ENCODE data around the gene TGFA. TPM values are rescaled to one million over a fixed set of nuclear protein-coding genes. Genes with fewer than 3 reads are reported as not detected.

The TGFA gene
- total and polyA plus RNA-seq, 4 donors = 1.1 to 2.9 (median 1.7) TPM

DNA sequence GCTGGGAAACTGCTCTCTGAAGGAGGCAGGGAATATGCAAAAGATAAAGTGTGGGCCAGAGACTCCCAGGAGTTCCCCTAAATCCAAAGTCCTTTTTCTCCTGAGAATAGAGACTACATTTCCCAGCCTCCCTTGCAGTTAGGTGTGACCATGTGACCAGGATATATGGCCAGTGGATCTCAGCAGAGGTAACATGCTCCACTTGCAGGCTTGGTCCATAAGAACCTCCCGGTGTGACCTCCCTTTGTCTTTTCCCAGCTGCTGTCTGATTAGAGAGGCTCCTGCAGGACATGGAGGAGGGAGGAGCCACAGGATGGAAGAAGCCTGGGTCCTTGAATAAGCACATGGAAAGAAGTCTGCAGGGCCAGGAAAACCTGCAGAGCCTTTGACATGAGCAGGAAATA is 76.2 kb downstream of the TGFA start:
- Histone ChIP-seq H3K27me3 (ENCODE audit: control insufficient read depth in 4 of 4, insufficient read depth in 4 of 4, low read length in 3 of 4) (no peaks in the 10 kb centered on the region), H3K9me3 (ENCODE audit: control insufficient read depth in 4 of 4, low read length in 3 of 4) (peaks cover 0 to 2% (median 0%) of the 10 kb centered on the region in 4 donors), H3K4me3 (ENCODE audit: low read depth in 1 of 3, low read length in 3 of 3) (no peak overlapping the region), H3K27ac (ENCODE audit: low read depth in 1 of 2, low read length in 2 of 2) (no peak overlapping the region), H3K36me3 (ENCODE audit: control insufficient read depth in 4 of 4, insufficient read depth in 3 of 4, low read depth in 1 of 4, low read length in 3 of 4) (no peaks in the 10 kb centered on the region), H3K4me1 (ENCODE audit: control insufficient read depth in 4 of 4, insufficient read depth in 4 of 4, low read length in 3 of 4) (no peaks in the 10 kb centered on the region), H3K9ac (ENCODE audit: low read depth in 1 of 2, low read length in 2 of 2) (no peak overlapping the region)
- DNase-seq (ENCODE audit: low spot score) = no peak
- 29% methylated on average over 1 of the region's 1 CpG for WGBS
- TF ChIP-seq HNF4A (conservative IDR thresholded peaks at IDR 0.05) (no peak), RXRA (IDR thresholded peaks at IDR 0.05) (no peak), JUND (IDR thresholded peaks at IDR 0.05) (no peak), SP1 (IDR thresholded peaks at IDR 0.05) (no peak), GABPA (IDR thresholded peaks at IDR 0.05 in 1 of 2, conservative IDR thresholded peaks at IDR 0.05 in 1 of 2) (no peak), RAD21 (IDR thresholded peaks at IDR 0.05) (no peak), FOXA2 (IDR thresholded peaks at IDR 0.05) (no peak), EGR1 (IDR thresholded peaks at IDR 0.05; ENCODE audit: low read depth in 2 of 2) (no peak), HNF4G (IDR thresholded peaks at IDR 0.05) (no peak)
- TF ChIP-seq, protein P1, sequence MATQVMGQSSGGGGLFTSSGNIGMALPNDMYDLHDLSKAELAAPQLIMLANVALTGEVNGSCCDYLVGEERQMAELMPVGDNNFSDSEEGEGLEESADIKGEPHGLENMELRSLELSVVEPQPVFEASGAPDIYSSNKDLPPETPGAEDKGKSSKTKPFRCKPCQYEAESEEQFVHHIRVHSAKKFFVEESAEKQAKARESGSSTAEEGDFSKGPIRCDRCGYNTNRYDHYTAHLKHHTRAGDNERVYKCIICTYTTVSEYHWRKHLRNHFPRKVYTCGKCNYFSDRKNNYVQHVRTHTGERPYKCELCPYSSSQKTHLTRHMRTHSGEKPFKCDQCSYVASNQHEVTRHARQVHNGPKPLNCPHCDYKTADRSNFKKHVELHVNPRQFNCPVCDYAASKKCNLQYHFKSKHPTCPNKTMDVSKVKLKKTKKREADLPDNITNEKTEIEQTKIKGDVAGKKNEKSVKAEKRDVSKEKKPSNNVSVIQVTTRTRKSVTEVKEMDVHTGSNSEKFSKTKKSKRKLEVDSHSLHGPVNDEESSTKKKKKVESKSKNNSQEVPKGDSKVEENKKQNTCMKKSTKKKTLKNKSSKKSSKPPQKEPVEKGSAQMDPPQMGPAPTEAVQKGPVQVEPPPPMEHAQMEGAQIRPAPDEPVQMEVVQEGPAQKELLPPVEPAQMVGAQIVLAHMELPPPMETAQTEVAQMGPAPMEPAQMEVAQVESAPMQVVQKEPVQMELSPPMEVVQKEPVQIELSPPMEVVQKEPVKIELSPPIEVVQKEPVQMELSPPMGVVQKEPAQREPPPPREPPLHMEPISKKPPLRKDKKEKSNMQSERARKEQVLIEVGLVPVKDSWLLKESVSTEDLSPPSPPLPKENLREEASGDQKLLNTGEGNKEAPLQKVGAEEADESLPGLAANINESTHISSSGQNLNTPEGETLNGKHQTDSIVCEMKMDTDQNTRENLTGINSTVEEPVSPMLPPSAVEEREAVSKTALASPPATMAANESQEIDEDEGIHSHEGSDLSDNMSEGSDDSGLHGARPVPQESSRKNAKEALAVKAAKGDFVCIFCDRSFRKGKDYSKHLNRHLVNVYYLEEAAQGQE (IDR thresholded peaks at IDR 0.05) = no peak
- TF ChIP-seq, protein P2, sequence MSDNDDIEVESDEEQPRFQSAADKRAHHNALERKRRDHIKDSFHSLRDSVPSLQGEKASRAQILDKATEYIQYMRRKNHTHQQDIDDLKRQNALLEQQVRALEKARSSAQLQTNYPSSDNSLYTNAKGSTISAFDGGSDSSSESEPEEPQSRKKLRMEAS (IDR thresholded peaks at IDR 0.05) = no peak
- TF ChIP-seq, protein P3, sequence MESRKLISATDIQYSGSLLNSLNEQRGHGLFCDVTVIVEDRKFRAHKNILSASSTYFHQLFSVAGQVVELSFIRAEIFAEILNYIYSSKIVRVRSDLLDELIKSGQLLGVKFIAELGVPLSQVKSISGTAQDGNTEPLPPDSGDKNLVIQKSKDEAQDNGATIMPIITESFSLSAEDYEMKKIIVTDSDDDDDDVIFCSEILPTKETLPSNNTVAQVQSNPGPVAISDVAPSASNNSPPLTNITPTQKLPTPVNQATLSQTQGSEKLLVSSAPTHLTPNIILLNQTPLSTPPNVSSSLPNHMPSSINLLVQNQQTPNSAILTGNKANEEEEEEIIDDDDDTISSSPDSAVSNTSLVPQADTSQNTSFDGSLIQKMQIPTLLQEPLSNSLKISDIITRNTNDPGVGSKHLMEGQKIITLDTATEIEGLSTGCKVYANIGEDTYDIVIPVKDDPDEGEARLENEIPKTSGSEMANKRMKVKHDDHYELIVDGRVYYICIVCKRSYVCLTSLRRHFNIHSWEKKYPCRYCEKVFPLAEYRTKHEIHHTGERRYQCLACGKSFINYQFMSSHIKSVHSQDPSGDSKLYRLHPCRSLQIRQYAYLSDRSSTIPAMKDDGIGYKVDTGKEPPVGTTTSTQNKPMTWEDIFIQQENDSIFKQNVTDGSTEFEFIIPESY (IDR thresholded peaks at IDR 0.05) = no peak

DNA sequence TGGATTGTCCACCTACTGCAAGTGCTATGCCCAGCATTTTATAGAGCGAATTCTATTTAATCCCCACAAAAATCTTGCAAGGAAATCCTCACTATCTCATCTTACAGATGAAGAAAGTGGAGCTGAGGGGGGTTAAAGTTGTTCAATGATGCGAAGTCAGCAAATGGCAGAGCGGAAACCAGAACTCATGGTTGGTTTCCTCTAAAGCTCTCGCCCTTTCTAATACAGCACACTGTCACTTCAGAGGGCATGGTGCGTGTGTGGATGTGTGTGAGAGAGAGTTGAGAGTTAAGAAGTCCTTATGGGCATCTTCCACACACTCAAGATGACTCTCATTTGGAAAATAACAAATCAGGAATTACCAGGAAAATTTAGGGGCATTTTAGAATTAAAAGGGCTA is 78.4 kb downstream of the TGFA start:
- Histone ChIP-seq H3K4me1 (ENCODE audit: control insufficient read depth in 4 of 4, insufficient read depth in 4 of 4, low read length in 3 of 4) (no peaks in the 10 kb centered on the region), H3K9me3 (ENCODE audit: control insufficient read depth in 4 of 4, low read length in 3 of 4) (no peaks in the 10 kb centered on the region), H3K36me3 (ENCODE audit: control insufficient read depth in 4 of 4, insufficient read depth in 3 of 4, low read depth in 1 of 4, low read length in 3 of 4) (no peaks in the 10 kb centered on the region), H3K4me3 (ENCODE audit: low read depth in 1 of 3, low read length in 3 of 3) (no peak overlapping the region), H3K27ac (ENCODE audit: low read depth in 1 of 2, low read length in 2 of 2) (no peak overlapping the region), H3K27me3 (ENCODE audit: control insufficient read depth in 4 of 4, insufficient read depth in 4 of 4, low read length in 3 of 4) (no peaks in the 10 kb centered on the region), H3K9ac (ENCODE audit: low read depth in 1 of 2, low read length in 2 of 2) (no peak overlapping the region)
- no peak for DNase-seq (ENCODE audit: low spot score)
- TF ChIP-seq RXRA (IDR thresholded peaks at IDR 0.05) (no peak), GABPA (IDR thresholded peaks at IDR 0.05 in 1 of 2, conservative IDR thresholded peaks at IDR 0.05 in 1 of 2) (no peak), NR2F2 (IDR thresholded peaks at IDR 0.05) (no peak), EGR1 (IDR thresholded peaks at IDR 0.05; ENCODE audit: low read depth in 2 of 2) (no peak), TAF1 (conservative IDR thresholded peaks at IDR 0.05) (no peak), SP1 (IDR thresholded peaks at IDR 0.05) (no peak), JUND (IDR thresholded peaks at IDR 0.05) (no peak)
- TF ChIP-seq, protein P4, sequence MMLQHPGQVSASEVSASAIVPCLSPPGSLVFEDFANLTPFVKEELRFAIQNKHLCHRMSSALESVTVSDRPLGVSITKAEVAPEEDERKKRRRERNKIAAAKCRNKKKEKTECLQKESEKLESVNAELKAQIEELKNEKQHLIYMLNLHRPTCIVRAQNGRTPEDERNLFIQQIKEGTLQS (IDR thresholded peaks at IDR 0.05) = no peak
- TF ChIP-seq, protein P1 (IDR thresholded peaks at IDR 0.05) = no peak
- TF ChIP-seq, protein P2 (IDR thresholded peaks at IDR 0.05) = no peak
- 75% methylated on average over 5 of the region's 5 CpGs for WGBS

Data from liver (tissue), 9 donors.